Gastrocnemius medialis (tissue), 4 donors: ENCODE results near the gene DCHS1.

Experiments used
- CTCF ChIP-seq, 5 experiments: fragments of 450-650 bp in 3 of 5; fragments of 200-600 bp in 2 of 5; sonication (generic) in 2 of 5; IDR thresholded peaks in 4 of 5; conservative IDR thresholded peaks in 1 of 5; 1 replicate in 4 of 5; 2 replicates in 1 of 5; pipeline ENCODE4 v1.5.1; 2016 to 2019; ENCODE audit warnings: antibody characterized with exemption in 5 of 5, mild to moderate bottlenecking in 3 of 5, moderate library complexity in 3 of 5
- POLR2A ChIP-seq, 2 donors: fragments of 450-650 bp; IDR thresholded peaks; one replicate each; pipeline ENCODE4 v1.6.1; 2017; ENCODE audit warnings: antibody characterized with exemption in 2 of 2, mild to moderate bottlenecking in 2 of 2, moderate library complexity in 2 of 2

DNA sequence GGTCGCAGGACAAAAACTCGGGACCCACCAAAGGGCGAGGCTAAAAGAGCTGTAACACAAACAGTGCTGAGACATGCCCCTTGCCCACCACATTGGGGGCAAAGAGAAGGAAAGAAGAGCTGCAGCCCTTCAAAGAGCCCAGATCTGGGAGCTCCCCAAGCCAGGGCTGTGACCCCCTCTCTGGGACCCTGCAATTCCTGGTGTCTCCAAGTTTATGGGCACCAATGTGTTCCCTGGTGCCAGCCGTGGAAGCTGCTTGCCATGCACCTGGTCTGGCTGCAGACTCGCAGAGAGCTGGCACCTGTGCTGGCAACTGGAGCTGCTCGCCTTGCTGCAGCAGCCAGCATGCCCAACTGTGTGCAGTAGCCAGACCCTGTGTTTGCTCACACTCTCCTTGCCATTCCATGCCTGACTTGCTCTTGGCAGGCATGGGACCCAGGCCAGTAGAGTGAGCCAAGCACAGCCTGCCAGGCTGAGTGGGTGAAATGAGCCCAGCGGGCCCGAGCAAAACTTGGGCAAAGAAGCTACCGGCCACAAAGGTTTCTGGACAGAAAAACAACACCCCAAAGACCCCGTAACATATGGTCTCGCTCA is 68.2 kb downstream of the DCHS1 start:
- no peak for TF ChIP-seq CTCF (IDR thresholded peaks at IDR 0.05 in 4 of 5, conservative IDR thresholded peaks at IDR 0.05 in 1 of 5)
- TF ChIP-seq POLR2A (IDR thresholded peaks at IDR 0.05): no peak
